Panc1 (cell line): Measurements from ENCODE around the gene SIL1. TPM values are rescaled to one million over a fixed set of nuclear protein-coding genes. Genes with fewer than 3 reads are reported as not detected.

Experiments
- ATAC-seq: fragments of 200-7000 bp; cut with Tn5 transposase; 2 replicates; pipeline ENCODE4 v1.9.1; 2020; ENCODE audit warnings: mild to moderate bottlenecking, moderate library complexity
- BruUV-seq: library from RNA; stranded (reverse); fragments of 400-500 nt; replicated peaks from 2 replicates; lab custom pipeline; 2021; lab: Mats Ljungman, UMichigan
- CTCF ChIA-PET: fragments of 300-600 bp; sonication (Branson Sonifier 250); formaldehyde crosslinking; loops from one replicate; lab custom pipeline; 2022; ENCODE audit warnings: antibody characterized with exemption; lab: Charles Lee
- POLR2A ChIA-PET: fragments of 300-600 bp; sonication (Branson Sonifier 250); formaldehyde crosslinking; loops from one replicate; lab custom pipeline; 2022; ENCODE audit warnings: antibody characterized with exemption; lab: Charles Lee
- DNase-seq: peaks from one replicate; pipeline ENCODE4 v3.0.0-alpha.2; 2010; ENCODE audit warnings: low read depth, low spot score
- H3K27ac ChIP-seq: 2 replicates; pipeline ENCODE4 v1.5.1; 2011; ENCODE audit warnings: mild to moderate bottlenecking, low read length, inconsistent platforms
- H3K27me3 ChIP-seq: fragments of 200-500 bp; sonication (Bioruptor generic); 2 replicates; pipeline ENCODE4 v1.6.0; 2014; ENCODE audit warnings: low read length, inconsistent platforms; ENCODE audit not compliant: control insufficient read depth, insufficient read depth
- H3K36me3 ChIP-seq: fragments of 200-500 bp; sonication (Bioruptor generic); 2 replicates; pipeline ENCODE4 v1.5.1; 2014; ENCODE audit warnings: inconsistent platforms, mild to moderate bottlenecking, low read length, moderate library complexity; ENCODE audit not compliant: control insufficient read depth, insufficient read depth
- H3K4me1 ChIP-seq: 2 replicates; pipeline ENCODE4 v1.5.1; 2011; ENCODE audit warnings: inconsistent platforms, mild to moderate bottlenecking, low read length, moderate library complexity; ENCODE audit not compliant: control insufficient read depth, insufficient read depth
- H3K4me3 ChIP-seq, 2 experiments: 2 replicates each; pipeline ENCODE4 v1.5.1; 2011 to 2012; ENCODE audit warnings: low read depth in 2 of 2, low read length in 2 of 2, mild to moderate bottlenecking in 2 of 2, inconsistent platforms in 1 of 2, moderate library complexity in 1 of 2
- H3K9me3 ChIP-seq: fragments of 200-500 bp; sonication (Bioruptor generic); 2 replicates; pipeline ENCODE4 v1.5.1; 2014; ENCODE audit warnings: low read depth, mild to moderate bottlenecking, inconsistent platforms, low read length, moderate library complexity; ENCODE audit not compliant: control insufficient read depth, insufficient read depth
- POLR2AphosphoS5 ChIP-seq: IDR thresholded peaks from 2 replicates; pipeline ENCODE4 v1.6.1; 2012; ENCODE audit warnings: mild to moderate bottlenecking, low read depth, low read length, moderate library complexity
- SIN3A ChIP-seq: IDR thresholded peaks from 2 replicates; pipeline ENCODE4 v1.6.1; 2012; ENCODE audit warnings: low read depth, mild to moderate bottlenecking, low read length, moderate library complexity, borderline replicate concordance; ENCODE audit not compliant: insufficient read depth
- TCF7L2 ChIP-seq: IDR thresholded peaks from 2 replicates; pipeline ENCODE4 v1.6.1; 2011; ENCODE audit warnings: mild to moderate bottlenecking, low read depth, low read length, inconsistent platforms
- in situ Hi-C: cut with HindIII; loops from 2 replicates; pipeline ENCODE4 v1.10.0; 2016; ENCODE audit warnings: low sequenced_read_pairs, low pct_unique_long_range_greater_than_20kb
- intact Hi-C: fragments of 100-400 bp; cut with micrococcal nuclease; formaldehyde crosslinking; loops from one replicate; pipeline ENCODE4 v1.10.0; 2022; ENCODE audit not compliant: unreplicated experiment
- total RNA-seq: library from RNA; stranded (reverse); gene quantifications from one replicate; pipeline ENCODE4 v1.2.1, GENCODE V29; 2021; ENCODE audit not compliant: unreplicated experiment
- TF ChIP-seq, protein P1 (sequence below), 2 experiments: IDR thresholded peaks; 2 replicates each; pipeline ENCODE4 v1.6.1; 2011 to 2012; ENCODE audit warnings: low read depth in 2 of 2, control low read depth in 1 of 2, low read length in 1 of 2, mild to moderate bottlenecking in 1 of 2, moderate library complexity in 1 of 2; ENCODE audit not compliant: insufficient read depth in 1 of 2
- TF ChIP-seq, protein P2 (sequence below): fragments of 450-650 bp; IDR thresholded peaks from 2 replicates; pipeline ENCODE4 v1.5.1; 2017; ENCODE audit warnings: mild to moderate bottlenecking

The SIL1 gene
- total RNA-seq, 1 experiment from 2014 or later: 35.4 TPM

DNA sequence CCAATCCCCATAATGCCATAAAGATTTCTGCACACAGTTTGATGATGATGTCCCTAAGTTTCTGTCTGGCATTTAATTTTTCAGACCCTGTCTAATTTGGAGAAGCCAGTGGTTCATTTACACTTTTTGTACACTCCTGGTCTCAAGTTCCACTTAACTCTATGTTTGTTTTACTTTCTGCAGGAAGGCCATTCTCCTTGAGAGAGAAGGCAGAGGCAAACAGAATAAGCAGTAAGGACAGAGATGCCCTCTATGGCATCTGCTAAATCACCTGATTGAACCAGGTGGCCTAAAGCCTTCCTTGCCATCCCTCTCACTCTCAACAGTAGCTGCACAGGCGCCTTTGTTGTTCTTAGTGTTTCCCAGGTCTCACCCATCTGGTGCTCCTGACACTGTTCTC, 236.9 kb downstream of the SIL1 start:
- in situ Hi-C loops (no loop called here), intact Hi-C loops (no loop called here)
- no peaks in the 10 kb centered on the region for H3K36me3 ChIP-seq
- H3K4me1 ChIP-seq: no peaks in the 10 kb centered on the region
- ChIA-PET CTCF (interaction anchor here (0.7 kb wide), 1 partner anchor 26 kb away, joined by 6 read pairs; no protein-coding TSS in a partner anchor), POLR2A (no interaction called here)
- BruUV-seq: no TSS peak
- H3K27ac ChIP-seq: no peak overlapping the region
- H3K27me3 ChIP-seq: no peaks in the 10 kb centered on the region
- DNase-seq: no peak
- TF ChIP-seq, protein P1, sequence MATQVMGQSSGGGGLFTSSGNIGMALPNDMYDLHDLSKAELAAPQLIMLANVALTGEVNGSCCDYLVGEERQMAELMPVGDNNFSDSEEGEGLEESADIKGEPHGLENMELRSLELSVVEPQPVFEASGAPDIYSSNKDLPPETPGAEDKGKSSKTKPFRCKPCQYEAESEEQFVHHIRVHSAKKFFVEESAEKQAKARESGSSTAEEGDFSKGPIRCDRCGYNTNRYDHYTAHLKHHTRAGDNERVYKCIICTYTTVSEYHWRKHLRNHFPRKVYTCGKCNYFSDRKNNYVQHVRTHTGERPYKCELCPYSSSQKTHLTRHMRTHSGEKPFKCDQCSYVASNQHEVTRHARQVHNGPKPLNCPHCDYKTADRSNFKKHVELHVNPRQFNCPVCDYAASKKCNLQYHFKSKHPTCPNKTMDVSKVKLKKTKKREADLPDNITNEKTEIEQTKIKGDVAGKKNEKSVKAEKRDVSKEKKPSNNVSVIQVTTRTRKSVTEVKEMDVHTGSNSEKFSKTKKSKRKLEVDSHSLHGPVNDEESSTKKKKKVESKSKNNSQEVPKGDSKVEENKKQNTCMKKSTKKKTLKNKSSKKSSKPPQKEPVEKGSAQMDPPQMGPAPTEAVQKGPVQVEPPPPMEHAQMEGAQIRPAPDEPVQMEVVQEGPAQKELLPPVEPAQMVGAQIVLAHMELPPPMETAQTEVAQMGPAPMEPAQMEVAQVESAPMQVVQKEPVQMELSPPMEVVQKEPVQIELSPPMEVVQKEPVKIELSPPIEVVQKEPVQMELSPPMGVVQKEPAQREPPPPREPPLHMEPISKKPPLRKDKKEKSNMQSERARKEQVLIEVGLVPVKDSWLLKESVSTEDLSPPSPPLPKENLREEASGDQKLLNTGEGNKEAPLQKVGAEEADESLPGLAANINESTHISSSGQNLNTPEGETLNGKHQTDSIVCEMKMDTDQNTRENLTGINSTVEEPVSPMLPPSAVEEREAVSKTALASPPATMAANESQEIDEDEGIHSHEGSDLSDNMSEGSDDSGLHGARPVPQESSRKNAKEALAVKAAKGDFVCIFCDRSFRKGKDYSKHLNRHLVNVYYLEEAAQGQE (IDR thresholded peaks at IDR 0.05; ENCODE audit: insufficient read depth in 1 of 2, low read depth in 2 of 2, low read length in 1 of 2): no peak
- TF ChIP-seq TCF7L2: no peak
- TF ChIP-seq, protein P2, sequence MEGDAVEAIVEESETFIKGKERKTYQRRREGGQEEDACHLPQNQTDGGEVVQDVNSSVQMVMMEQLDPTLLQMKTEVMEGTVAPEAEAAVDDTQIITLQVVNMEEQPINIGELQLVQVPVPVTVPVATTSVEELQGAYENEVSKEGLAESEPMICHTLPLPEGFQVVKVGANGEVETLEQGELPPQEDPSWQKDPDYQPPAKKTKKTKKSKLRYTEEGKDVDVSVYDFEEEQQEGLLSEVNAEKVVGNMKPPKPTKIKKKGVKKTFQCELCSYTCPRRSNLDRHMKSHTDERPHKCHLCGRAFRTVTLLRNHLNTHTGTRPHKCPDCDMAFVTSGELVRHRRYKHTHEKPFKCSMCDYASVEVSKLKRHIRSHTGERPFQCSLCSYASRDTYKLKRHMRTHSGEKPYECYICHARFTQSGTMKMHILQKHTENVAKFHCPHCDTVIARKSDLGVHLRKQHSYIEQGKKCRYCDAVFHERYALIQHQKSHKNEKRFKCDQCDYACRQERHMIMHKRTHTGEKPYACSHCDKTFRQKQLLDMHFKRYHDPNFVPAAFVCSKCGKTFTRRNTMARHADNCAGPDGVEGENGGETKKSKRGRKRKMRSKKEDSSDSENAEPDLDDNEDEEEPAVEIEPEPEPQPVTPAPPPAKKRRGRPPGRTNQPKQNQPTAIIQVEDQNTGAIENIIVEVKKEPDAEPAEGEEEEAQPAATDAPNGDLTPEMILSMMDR: no peak
- no peak for TF ChIP-seq POLR2AphosphoS5
- TF ChIP-seq SIN3A: no peak
- no peak overlapping the region for H3K4me3 ChIP-seq
- H3K9me3 ChIP-seq: no peaks in the 10 kb centered on the region
- ATAC-seq: no peak

DNA sequence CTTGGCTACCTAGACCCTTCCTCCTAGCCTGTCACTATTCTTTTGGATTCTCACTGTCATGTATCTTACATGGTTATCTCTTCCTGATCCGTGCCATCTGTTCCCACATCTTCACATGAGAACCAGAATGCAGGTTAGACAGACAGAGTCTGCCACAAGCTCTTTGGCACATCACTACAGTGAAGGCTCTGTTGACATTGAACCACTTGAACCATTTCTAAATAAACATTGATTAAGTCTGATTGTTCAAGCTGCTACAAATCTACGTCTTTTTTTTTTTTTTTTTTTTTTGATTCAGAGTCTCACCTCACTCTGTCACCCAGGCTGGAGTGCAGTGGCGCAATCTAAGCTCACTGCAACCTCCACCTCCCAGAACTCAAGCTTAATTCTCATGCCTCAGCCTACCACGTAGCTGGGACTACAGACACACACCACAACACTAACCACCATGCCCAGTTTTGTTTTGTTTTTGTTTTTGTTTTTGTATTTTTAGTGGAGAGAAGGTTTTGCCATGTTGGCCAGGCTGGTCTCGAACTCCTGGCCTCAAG, 237.9 kb downstream of the SIL1 start:
- no peak for ATAC-seq
- Histone ChIP-seq H3K9me3 (no peaks in the 10 kb centered on the region), H3K4me1 (no peaks in the 10 kb centered on the region), H3K27ac (no peak overlapping the region), H3K4me3 (no peak overlapping the region), H3K36me3 (no peaks in the 10 kb centered on the region), H3K27me3 (no peaks in the 10 kb centered on the region)
- no peak for DNase-seq
- in situ Hi-C loops (no loop called here), intact Hi-C loops (no loop called here)
- TF ChIP-seq TCF7L2 (no peak), POLR2AphosphoS5 (no peak)
- TF ChIP-seq, protein P2: no peak
- CTCF ChIA-PET: no interaction called here
- POLR2A ChIA-PET: interaction anchor here (0.5 kb wide), 1 partner anchor 444 kb away, joined by 4 read pairs; the partner anchor contains the start of gene SPATA24
- BruUV-seq: no TSS peak
